Kidney tubule cell (primary cell): ENCODE measurements around the gene ADM2.
"Not testable (repeated sequence)": the region's sequence is repeated elsewhere in the genome, so short reads cannot be mapped to it uniquely, and the experiment has no call there.

Experiments
- DNase-seq: peaks from one replicate; pipeline ENCODE4 v3.0.0-alpha.2; 2018; ENCODE audit warnings: low spot score

The ADM2 gene

GRCh38 chr22:50506611-50507420 is 25.5 kb downstream of the ADM2 start:
- peak; percentile 36 for DNase-seq

GRCh38 chr22:50507421-50507990 is 26.2 kb downstream of the ADM2 start, which contains the start of gene LMF2:
Gene LMF2, minus strand, starts transcription at chr22:50507702. Its CDS starts 27 bp downstream, at chr22:50507675.
- no peak for DNase-seq

- peak; percentile 97 for DNase-seq
These were observed 26.9 kb downstream of the ADM2 start, which contains the start of gene NCAPH2 for GRCh38 chr22:50507991-50508884. Gene NCAPH2, plus strand, starts transcription at chr22:50508224. Its CDS starts 114 bp downstream, at chr22:50508338.

- no peak for DNase-seq
These were observed 27.6 kb downstream of the ADM2 start for GRCh38 chr22:50508897-50509296.

GRCh38 chr22:50513175-50513574 is 31.8 kb downstream of the ADM2 start:
- no peak for DNase-seq

GRCh38 chr22:50516068-50516467 is 34.7 kb downstream of the ADM2 start:
- DNase-seq, result no peak

- DNase-seq, result no peak
These were observed 35.5 kb downstream of the ADM2 start for GRCh38 chr22:50516891-50517290.

- no peak for DNase-seq
These were observed 36.3 kb downstream of the ADM2 start for GRCh38 chr22:50517495-50518260.

GRCh38 chr22:50518606-50519005 is 37.3 kb downstream of the ADM2 start:
- no peak for DNase-seq

GRCh38 chr22:50519151-50519550 is 37.8 kb downstream of the ADM2 start:
- DNase-seq, result no peak

GRCh38 chr22:50520184-50520583 is 38.8 kb downstream of the ADM2 start:
- DNase-seq, result not testable (repeated sequence)

- no peak for DNase-seq
These were observed 39.6 kb downstream of the ADM2 start for GRCh38 chr22:50520826-50521453.

GRCh38 chr22:50521710-50522109 is 40.4 kb downstream of the ADM2 start:
- DNase-seq, result no peak

- DNase-seq, result no peak
These were observed 41.0 kb downstream of the ADM2 start for GRCh38 chr22:50522208-50522805.

- DNase-seq, result no peak
These were observed 41.6 kb downstream of the ADM2 start for GRCh38 chr22:50522806-50523438.

- DNase-seq, result no peak
These were observed 42.1 kb downstream of the ADM2 start for GRCh38 chr22:50523458-50523805.

- no peak for DNase-seq
These were observed 42.7 kb downstream of the ADM2 start for GRCh38 chr22:50523806-50524675.

GRCh38 chr22:50524676-50525103 is 43.3 kb downstream of the ADM2 start:
- DNase-seq, result no peak

GRCh38 chr22:50525104-50525857 is 43.9 kb downstream of the ADM2 start, which contains the start of gene SCO2:
Gene SCO2, minus strand, starts transcription at chr22:50525598. Its CDS starts 1,187 bp downstream, at chr22:50524411.
- DNase-seq, result peak; percentile 97
